Chondrocyte (in vitro differentiated cells): ENCODE results near the gene MRNIP. TPM values are rescaled to one million over a fixed set of nuclear protein-coding genes. Genes with fewer than 3 reads are reported as not detected.

Experiments used
- DNase-seq: peaks from one replicate; pipeline ENCODE4 v3.0.0; 2021; ENCODE audit warnings: mixed read lengths, low spot score
- H3K27ac Mint-ChIP-seq: one replicate; pipeline ENCODE4 v1.8.0; 2021; ENCODE audit warnings: mild to moderate bottlenecking, moderate library complexity, mixed read lengths; ENCODE audit not compliant: unreplicated experiment
- H3K27me3 Mint-ChIP-seq: 2 replicates; pipeline ENCODE4 v1.8.0; 2021; ENCODE audit warnings: low read depth, mixed read lengths
- H3K36me3 Mint-ChIP-seq: 2 replicates; pipeline ENCODE4 v1.8.0; 2021; ENCODE audit warnings: low read depth, mixed read lengths
- H3K4me1 Mint-ChIP-seq: 2 replicates; pipeline ENCODE4 v1.8.0; 2021; ENCODE audit warnings: low read depth, mild to moderate bottlenecking, mixed read lengths
- H3K4me3 Mint-ChIP-seq: one replicate; pipeline ENCODE4 v1.8.0; 2021; ENCODE audit warnings: mild to moderate bottlenecking, moderate library complexity, mixed read lengths; ENCODE audit not compliant: unreplicated experiment
- H3K9me3 Mint-ChIP-seq: 2 replicates; pipeline ENCODE4 v1.8.0; 2021; ENCODE audit warnings: low read depth, mixed read lengths
- total RNA-seq: library from RNA; stranded (reverse); gene quantifications from 3 replicates; pipeline ENCODE4 v1.2.1, GENCODE V29; 2021
- TF ChIP-seq, protein P1 (sequence below): fragments of 200-600 bp; sonication (generic); IDR thresholded peaks from 2 replicates; pipeline ENCODE4 v1.5.0; 2021; ENCODE audit warnings: antibody characterized with exemption, mild to moderate bottlenecking, moderate library complexity

Gene MRNIP
- total RNA-seq, 1 donor from 2014 or later: 13.4 TPM

DNA sequence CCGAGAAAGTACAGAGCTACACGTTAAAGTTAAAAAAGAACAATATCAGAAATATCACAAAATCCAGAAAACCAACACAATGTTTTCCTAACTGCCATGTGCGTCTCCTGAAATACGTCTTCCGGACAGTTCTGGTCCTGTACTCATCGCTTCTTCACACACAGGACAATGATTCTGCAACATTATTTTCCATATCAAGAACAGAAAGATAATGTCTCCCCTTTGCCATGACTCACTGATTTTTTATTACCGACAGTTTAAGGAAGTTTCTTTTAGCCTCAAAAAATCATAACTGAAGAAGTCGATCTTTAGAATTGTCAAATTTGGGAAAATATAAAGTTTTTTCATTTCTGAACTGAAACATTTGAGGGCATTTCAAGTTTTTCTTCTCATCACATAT, 46.5 kb upstream of the MRNIP start:
- DNase-seq: no peak
- no peak overlapping the region for H3K27ac Mint-ChIP-seq
- H3K4me3 Mint-ChIP-seq: no peak overlapping the region
- peaks cover 17% of the 10 kb centered on the region for H3K4me1 Mint-ChIP-seq
- H3K36me3 Mint-ChIP-seq: peaks cover 8% of the 10 kb centered on the region
- H3K27me3 Mint-ChIP-seq: no peaks in the 10 kb centered on the region
- no peaks in the 10 kb centered on the region for H3K9me3 Mint-ChIP-seq
- TF ChIP-seq, protein P1, sequence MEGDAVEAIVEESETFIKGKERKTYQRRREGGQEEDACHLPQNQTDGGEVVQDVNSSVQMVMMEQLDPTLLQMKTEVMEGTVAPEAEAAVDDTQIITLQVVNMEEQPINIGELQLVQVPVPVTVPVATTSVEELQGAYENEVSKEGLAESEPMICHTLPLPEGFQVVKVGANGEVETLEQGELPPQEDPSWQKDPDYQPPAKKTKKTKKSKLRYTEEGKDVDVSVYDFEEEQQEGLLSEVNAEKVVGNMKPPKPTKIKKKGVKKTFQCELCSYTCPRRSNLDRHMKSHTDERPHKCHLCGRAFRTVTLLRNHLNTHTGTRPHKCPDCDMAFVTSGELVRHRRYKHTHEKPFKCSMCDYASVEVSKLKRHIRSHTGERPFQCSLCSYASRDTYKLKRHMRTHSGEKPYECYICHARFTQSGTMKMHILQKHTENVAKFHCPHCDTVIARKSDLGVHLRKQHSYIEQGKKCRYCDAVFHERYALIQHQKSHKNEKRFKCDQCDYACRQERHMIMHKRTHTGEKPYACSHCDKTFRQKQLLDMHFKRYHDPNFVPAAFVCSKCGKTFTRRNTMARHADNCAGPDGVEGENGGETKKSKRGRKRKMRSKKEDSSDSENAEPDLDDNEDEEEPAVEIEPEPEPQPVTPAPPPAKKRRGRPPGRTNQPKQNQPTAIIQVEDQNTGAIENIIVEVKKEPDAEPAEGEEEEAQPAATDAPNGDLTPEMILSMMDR: no peak

DNA sequence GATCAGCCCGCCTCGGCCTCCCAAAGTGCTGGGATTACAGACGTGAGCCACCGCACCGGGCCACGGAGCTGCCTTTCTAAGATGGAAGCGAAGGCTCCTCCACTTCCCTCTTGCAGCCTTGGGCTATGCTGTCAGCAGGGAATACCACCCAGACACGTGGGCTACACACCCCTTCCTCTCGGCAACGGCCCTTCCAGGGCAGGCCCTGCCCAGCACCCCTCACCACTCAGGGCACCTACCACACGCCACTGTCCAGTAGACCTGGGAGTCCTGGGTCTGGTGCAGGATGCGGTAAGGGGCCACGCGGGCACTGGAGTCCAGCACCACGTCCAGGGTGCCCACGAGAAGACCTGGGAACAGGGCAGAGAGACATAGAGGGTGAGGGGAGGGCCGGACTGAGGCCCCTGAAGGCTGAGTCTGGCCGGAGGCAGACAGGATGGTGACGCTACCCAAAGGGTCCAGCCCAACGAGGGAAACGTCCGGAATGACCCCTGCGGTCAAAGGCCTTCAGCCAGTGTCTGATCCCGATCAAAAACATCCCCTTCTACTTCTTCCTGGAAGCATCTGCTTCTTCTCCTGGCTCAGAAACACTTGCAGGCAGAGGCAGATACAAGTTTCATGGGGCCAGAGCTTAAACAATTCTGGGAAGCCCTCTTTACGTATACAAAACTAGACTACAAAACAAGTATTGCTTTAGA, 46.0 kb upstream of the MRNIP start:
- Mint-ChIP-seq H3K4me3 (no peak overlapping the region), H3K27ac (no peak overlapping the region), H3K27me3 (no peaks in the 10 kb centered on the region), H3K4me1 (peaks cover 17% of the 10 kb centered on the region), H3K9me3 (no peaks in the 10 kb centered on the region), H3K36me3 (peaks cover 8% of the 10 kb centered on the region)
- TF ChIP-seq, protein P1: no peak
- peak; percentile 84 for DNase-seq

DNA sequence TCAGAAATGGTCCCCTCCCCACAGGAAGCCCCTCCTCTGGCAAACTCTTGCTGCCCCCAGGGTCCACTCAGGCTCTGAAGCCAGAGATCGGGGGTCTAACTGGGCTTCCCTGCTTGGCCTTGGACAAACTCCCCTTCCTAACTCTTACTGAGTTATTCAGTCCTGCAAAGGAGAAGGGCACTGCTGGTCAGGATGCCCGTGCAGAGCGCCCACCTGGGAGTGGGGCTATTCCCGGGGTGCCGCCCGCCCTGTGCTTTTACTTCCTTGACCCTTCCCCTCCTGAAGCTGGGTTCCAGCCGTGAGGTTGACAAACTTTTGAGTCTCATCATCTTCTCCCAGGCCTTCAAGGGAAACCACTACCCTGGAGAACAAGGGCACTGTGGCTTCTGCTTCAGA, 44.1 kb upstream of the MRNIP start:
- H3K4me1 Mint-ChIP-seq: peaks cover 13% of the 10 kb centered on the region
- no peak overlapping the region for H3K27ac Mint-ChIP-seq
- H3K9me3 Mint-ChIP-seq: no peaks in the 10 kb centered on the region
- H3K4me3 Mint-ChIP-seq: no peak overlapping the region
- TF ChIP-seq, protein P1: no peak
- peaks cover 15% of the 10 kb centered on the region for H3K36me3 Mint-ChIP-seq
- H3K27me3 Mint-ChIP-seq: no peaks in the 10 kb centered on the region
- peak; percentile 56 for DNase-seq

DNA sequence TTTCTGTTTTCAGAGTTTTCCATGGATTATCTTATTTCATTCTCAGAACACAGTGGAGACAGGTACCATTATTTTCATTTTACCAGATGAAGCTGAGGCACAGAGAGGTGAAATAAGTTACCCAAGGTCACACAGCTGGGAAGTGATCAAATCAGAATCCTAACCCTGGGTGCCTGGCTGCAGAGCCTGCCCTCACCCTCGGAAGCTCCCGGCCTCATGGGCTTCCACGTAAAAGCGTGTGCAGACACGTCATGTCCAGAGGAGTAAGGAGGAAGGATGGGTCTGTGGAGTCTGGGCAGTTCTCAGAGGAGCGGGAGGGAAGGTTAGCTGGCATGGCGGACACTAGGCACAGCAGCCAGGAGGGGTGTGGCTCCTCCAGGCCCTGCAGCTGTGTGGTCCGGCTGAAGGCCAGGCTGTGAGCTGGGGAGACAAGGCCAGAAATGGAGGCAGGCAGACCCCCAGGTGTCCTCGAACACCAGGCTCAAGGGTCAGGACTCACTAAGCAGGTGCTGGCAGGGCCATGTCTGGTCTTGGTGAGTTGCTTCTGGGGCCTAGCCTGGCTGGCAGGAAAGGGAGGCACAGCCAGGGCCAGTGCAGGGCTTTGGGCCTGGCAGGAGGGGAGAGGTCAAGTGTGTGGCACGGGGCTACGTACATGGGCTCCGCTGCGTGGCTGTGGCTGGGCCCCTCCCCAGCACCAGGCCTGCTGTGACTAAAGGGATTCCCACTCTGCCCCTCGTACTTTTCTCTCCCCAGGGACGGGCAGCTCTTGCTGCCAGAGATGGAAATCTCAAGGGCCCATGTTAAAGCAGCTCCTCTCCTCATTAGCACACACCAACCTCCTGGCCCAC, 43.5 kb upstream of the MRNIP start:
- TF ChIP-seq, protein P1: no peak
- peak; percentile 68 for DNase-seq
- H3K4me1 Mint-ChIP-seq: peaks cover 13% of the 10 kb centered on the region
- no peaks in the 10 kb centered on the region for H3K27me3 Mint-ChIP-seq
- no peak overlapping the region for H3K27ac Mint-ChIP-seq
- H3K9me3 Mint-ChIP-seq: no peaks in the 10 kb centered on the region
- peaks cover 18% of the 10 kb centered on the region for H3K36me3 Mint-ChIP-seq
- no peak overlapping the region for H3K4me3 Mint-ChIP-seq

DNA sequence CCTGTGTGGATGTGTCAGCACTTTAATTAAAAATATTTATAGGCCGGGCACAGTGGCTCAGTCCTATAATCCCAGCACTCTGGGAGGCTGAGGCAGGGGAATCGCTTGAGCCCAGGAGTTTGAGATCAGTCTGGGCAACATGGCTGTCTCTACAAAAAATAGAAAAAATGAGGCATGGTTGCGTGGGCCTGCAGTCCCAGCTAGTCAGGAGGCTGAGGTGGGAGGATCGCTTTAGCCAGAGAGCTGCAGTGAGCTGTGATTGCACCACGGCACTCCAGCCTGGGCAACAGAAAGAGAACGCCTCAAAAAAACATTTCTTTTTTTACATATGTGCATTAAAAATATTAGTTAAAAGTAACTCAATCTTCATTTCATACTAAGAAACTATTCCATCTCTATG, 42.8 kb upstream of the MRNIP start:
- TF ChIP-seq, protein P1: no peak
- DNase-seq: peak; percentile 22
- H3K9me3 Mint-ChIP-seq: no peaks in the 10 kb centered on the region
- H3K4me3 Mint-ChIP-seq: no peak overlapping the region
- H3K4me1 Mint-ChIP-seq: peaks cover 8% of the 10 kb centered on the region
- peaks cover 18% of the 10 kb centered on the region for H3K36me3 Mint-ChIP-seq
- H3K27me3 Mint-ChIP-seq: no peaks in the 10 kb centered on the region
- H3K27ac Mint-ChIP-seq: no peak overlapping the region
